Skeletal muscle tissue (tissue), 4 donors: ENCODE data around the gene EIF4G3. TPM values are rescaled to one million over a fixed set of nuclear protein-coding genes. Genes with fewer than 3 reads are reported as not detected.

Experiments
- H3K27ac ChIP-seq: one replicate; pipeline ENCODE4 v1.7.0; 2013; ENCODE audit warnings: mild to moderate bottlenecking, low read depth, low read length, inconsistent platforms
- H3K27me3 ChIP-seq, 3 donors: one replicate each; pipeline ENCODE4 v1.7.0; 2013; ENCODE audit warnings: low read length in 3 of 3; ENCODE audit not compliant: control insufficient read depth in 3 of 3, insufficient read depth in 3 of 3
- H3K36me3 ChIP-seq, 3 donors: one replicate each; pipeline ENCODE4 v1.7.0; 2013; ENCODE audit warnings: low read length in 3 of 3; ENCODE audit not compliant: control insufficient read depth in 3 of 3, insufficient read depth in 3 of 3
- H3K4me1 ChIP-seq, 3 donors: one replicate each; pipeline ENCODE4 v1.7.0; 2013; ENCODE audit warnings: low read length in 3 of 3, mild to moderate bottlenecking in 3 of 3; ENCODE audit not compliant: control insufficient read depth in 3 of 3, insufficient read depth in 3 of 3
- H3K4me3 ChIP-seq, 3 donors: one replicate each; pipeline ENCODE4 v1.7.0; 2013; ENCODE audit warnings: low read length in 3 of 3
- H3K9ac ChIP-seq, 3 donors: one replicate each; pipeline ENCODE4 v1.7.0; 2013; ENCODE audit warnings: low read length in 3 of 3, mild to moderate bottlenecking in 3 of 3, moderate library complexity in 2 of 3, low read depth in 1 of 3
- H3K9me3 ChIP-seq, 3 donors: one replicate each; pipeline ENCODE4 v1.7.0; 2013; ENCODE audit warnings: low read length in 3 of 3; ENCODE audit not compliant: control insufficient read depth in 3 of 3
- total RNA-seq: library from RNA; depleted of rRNA; stranded (reverse); fragments of >200 nt; gene quantifications from one replicate; pipeline ENCODE4 v1.2.3, GENCODE V29; 2014
- donor health status: Osteomylitis.

Gene EIF4G3
- total RNA-seq, 1 donor from 2014 or later = 23.5 TPM

GRCh38 chr1:20993716-20994575, 182.8 kb downstream of the EIF4G3 start:
- no peak overlapping the region for H3K4me3 ChIP-seq
- H3K36me3 ChIP-seq = no peaks in the 10 kb centered on the region
- no peak overlapping the region for H3K9ac ChIP-seq
- peaks cover 8 to 11% (median 11%) of the 10 kb centered on the region in 3 donors for H3K4me1 ChIP-seq
- no peaks in the 10 kb centered on the region for H3K27me3 ChIP-seq
- H3K9me3 ChIP-seq = no peaks in the 10 kb centered on the region
- H3K27ac ChIP-seq = no peak overlapping the region

- H3K27ac ChIP-seq = peak overlapping the region; percentile 11
- H3K9ac ChIP-seq = peak overlapping the region in 2 of 3 donors; percentile 16 to 35
- H3K9me3 ChIP-seq = no peaks in the 10 kb centered on the region
- no peak overlapping the region for H3K4me3 ChIP-seq
- no peaks in the 10 kb centered on the region for H3K36me3 ChIP-seq
- H3K27me3 ChIP-seq = no peaks in the 10 kb centered on the region
- H3K4me1 ChIP-seq = peaks cover 15 to 23% (median 19%) of the 10 kb centered on the region in 3 donors
These were observed 184.2 kb downstream of the EIF4G3 start for GRCh38 chr1:20992322-20993056.

DNA sequence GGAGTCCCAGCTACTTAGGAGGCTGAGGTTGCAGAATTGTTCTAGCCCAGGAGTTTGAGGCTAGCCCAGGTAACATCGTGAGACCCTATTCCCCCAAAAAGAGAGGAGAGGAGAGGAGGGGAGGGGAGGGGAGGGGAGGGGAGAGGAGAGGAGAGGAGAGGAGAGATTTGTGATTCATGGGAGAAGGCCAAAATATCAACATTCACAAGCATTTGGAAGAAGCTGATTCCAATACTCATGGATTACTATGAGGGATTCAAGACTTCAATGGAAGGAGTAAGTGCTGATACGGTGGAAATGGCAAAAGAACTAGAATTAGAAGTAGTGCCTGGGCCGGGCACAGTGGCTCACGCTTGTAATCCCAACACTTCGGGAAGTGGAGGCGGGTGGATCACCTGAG, 187.8 kb downstream of the EIF4G3 start:
- H3K36me3 ChIP-seq = no peaks in the 10 kb centered on the region
- H3K9ac ChIP-seq = no peak overlapping the region
- H3K9me3 ChIP-seq = no peaks in the 10 kb centered on the region
- no peak overlapping the region for H3K4me3 ChIP-seq
- H3K4me1 ChIP-seq = peaks cover 16 to 24% (median 19%) of the 10 kb centered on the region in 3 donors
- H3K27me3 ChIP-seq = no peaks in the 10 kb centered on the region
- no peak overlapping the region for H3K27ac ChIP-seq

GRCh38 chr1:20987831-20988825, 188.6 kb downstream of the EIF4G3 start:
- no peak overlapping the region for H3K27ac ChIP-seq
- no peaks in the 10 kb centered on the region for H3K9me3 ChIP-seq
- peaks cover 16 to 25% (median 19%) of the 10 kb centered on the region in 3 donors for H3K4me1 ChIP-seq
- no peaks in the 10 kb centered on the region for H3K36me3 ChIP-seq
- no peaks in the 10 kb centered on the region for H3K27me3 ChIP-seq
- no peak overlapping the region for H3K9ac ChIP-seq
- no peak overlapping the region for H3K4me3 ChIP-seq

DNA sequence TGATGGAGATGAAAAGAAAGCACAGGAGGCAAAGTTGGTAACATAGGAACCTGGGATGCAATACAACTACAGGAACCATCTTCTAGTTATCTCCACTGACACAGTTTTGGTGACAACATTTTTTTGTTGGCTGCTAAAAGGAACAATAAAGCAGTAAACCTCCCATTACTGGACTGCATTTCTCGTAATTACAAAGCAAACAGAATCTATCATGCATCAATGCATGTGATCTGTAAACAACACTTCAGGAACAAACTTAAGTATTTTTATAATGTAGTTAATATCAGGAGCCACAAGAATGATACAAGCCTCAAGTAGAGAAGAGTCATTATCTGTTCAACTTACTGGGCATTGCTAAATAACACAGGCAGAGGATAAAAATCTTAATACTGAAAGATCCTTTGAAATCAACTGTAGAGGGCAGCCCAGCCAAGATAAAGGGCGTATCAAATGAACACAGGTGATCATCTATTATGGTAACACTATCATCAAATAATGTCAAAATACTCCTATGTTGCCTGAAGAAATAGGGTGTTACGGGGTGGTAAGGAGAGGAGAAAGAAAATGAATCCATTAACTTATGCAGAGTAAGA, 193.3 kb downstream of the EIF4G3 start:
- H3K36me3 ChIP-seq = peaks cover 0 to 4% (median 0%) of the 10 kb centered on the region in 3 donors
- H3K27me3 ChIP-seq = no peaks in the 10 kb centered on the region
- H3K9me3 ChIP-seq = no peaks in the 10 kb centered on the region
- peaks cover 8 to 16% (median 13%) of the 10 kb centered on the region in 3 donors for H3K4me1 ChIP-seq
- no peak overlapping the region for H3K4me3 ChIP-seq
- H3K27ac ChIP-seq = no peak overlapping the region
- H3K9ac ChIP-seq = no peak overlapping the region

DNA sequence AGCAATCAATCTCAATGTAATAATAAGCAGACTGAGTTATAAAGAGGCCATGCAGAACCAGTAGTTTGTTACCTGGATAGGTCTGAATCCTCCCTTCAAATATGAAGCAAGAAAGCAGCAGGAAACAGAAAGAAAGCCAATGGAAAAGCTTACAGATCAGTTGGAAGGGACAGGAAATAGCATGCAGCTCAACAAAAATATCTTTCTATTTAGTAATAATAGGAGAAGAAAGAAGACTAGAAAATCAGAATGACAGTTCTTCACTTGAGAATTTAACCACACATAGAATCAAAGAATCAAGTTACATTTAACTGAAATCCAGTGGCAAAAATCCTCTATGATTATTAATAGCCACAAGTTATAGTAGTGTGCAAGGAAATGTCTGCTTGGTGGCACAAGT, 194.4 kb downstream of the EIF4G3 start:
- H3K9ac ChIP-seq = no peak overlapping the region
- H3K4me3 ChIP-seq = no peak overlapping the region
- H3K9me3 ChIP-seq = no peaks in the 10 kb centered on the region
- no peaks in the 10 kb centered on the region for H3K27me3 ChIP-seq
- H3K27ac ChIP-seq = no peak overlapping the region
- peaks cover 0 to 4% (median 0%) of the 10 kb centered on the region in 3 donors for H3K36me3 ChIP-seq
- peaks cover 0 to 6% (median 6%) of the 10 kb centered on the region in 3 donors for H3K4me1 ChIP-seq

DNA sequence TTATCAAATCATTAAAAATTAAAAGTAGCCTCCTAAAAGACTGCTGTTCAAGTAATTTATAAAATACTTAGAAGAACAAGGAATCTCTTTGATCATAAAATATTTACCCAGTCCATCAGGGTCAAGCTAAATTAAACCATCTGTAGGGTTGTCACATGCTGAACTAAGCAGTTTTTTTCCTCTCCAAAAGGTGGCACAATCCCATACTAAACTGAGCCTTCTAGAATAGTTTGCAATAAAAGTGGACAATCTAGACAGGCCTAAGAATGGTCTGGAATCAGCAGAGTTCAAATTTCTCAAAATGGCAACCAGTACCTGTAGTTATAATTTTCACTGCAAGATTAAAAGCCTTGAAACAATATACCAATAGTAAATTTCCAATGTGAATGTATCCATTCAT, 194.8 kb downstream of the EIF4G3 start:
- peaks cover 0 to 6% (median 6%) of the 10 kb centered on the region in 3 donors for H3K4me1 ChIP-seq
- no peaks in the 10 kb centered on the region for H3K9me3 ChIP-seq
- no peaks in the 10 kb centered on the region for H3K27me3 ChIP-seq
- H3K27ac ChIP-seq = no peak overlapping the region
- no peak overlapping the region for H3K4me3 ChIP-seq
- peaks cover 0 to 4% (median 0%) of the 10 kb centered on the region in 3 donors for H3K36me3 ChIP-seq
- H3K9ac ChIP-seq = no peak overlapping the region

DNA sequence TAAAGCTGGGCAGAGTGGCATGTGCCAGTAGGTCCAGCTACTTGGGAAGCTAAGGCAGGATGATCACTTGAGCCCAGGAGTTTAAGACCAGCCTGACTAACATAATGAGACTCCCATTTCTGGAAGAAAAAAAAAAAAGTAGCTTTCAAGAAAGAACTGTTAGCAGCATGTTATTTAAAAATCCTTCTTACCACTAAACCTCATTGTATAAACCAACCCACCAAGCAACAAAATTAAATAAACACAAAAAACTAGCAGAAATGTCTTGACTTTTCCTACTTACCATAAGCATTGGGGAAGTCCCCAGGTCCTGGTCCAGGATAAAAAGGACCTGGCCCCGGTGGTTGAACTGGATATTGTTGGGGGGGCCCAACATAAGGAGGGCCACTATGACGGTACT, 196.6 kb downstream of the EIF4G3 start:
- no peak overlapping the region for H3K4me3 ChIP-seq
- no peak overlapping the region for H3K9ac ChIP-seq
- no peak overlapping the region for H3K27ac ChIP-seq
- H3K27me3 ChIP-seq = no peaks in the 10 kb centered on the region
- peaks cover 0 to 6% (median 6%) of the 10 kb centered on the region in 3 donors for H3K4me1 ChIP-seq
- H3K9me3 ChIP-seq = no peaks in the 10 kb centered on the region
- peaks cover 0 to 4% (median 0%) of the 10 kb centered on the region in 3 donors for H3K36me3 ChIP-seq

- Histone ChIP-seq H3K27ac (no peak overlapping the region), H3K36me3 (peaks cover 0 to 7% (median 0%) of the 10 kb centered on the region in 3 donors), H3K4me3 (no peak overlapping the region), H3K27me3 (no peaks in the 10 kb centered on the region), H3K9me3 (no peaks in the 10 kb centered on the region), H3K4me1 (peaks cover 0 to 6% (median 6%) of the 10 kb centered on the region in 3 donors), H3K9ac (no peak overlapping the region)
These were observed 198.3 kb downstream of the EIF4G3 start for GRCh38 chr1:20978413-20978812.
